Natural killer cell (primary cell): ENCODE results near the gene CMTM6. TPM values are rescaled to one million over a fixed set of nuclear protein-coding genes. Genes with fewer than 3 reads are reported as not detected.
"Not testable (repeated sequence)": the region's sequence is repeated elsewhere in the genome, so short reads cannot be mapped to it uniquely, and the experiment has no call there.

ENCODE experiments used
- ATAC-seq, 3 donors: fragments of 150-1000 bp in 2 of 3; fragments of 200-7000 bp in 1 of 3; cut with Tn5 transposase; 1 replicate in 1 of 3; 2 replicates in 2 of 3; pipeline ENCODE4 v1.10.0; 2021; ENCODE audit warnings: mild to moderate bottlenecking in 2 of 3, moderate library complexity in 2 of 3
- DNase-seq, 2 donors: peaks; one replicate each; pipeline versions ENCODE4 v3.0.0 to v3.0.0-alpha.2; 2013 to 2021; ENCODE audit warnings: mixed read lengths in 1 of 2
- H3K27ac ChIP-seq: one replicate; pipeline ENCODE4 v1.5.1; 2013; ENCODE audit warnings: mild to moderate bottlenecking, low read length
- H3K27me3 ChIP-seq: one replicate; pipeline ENCODE4 v1.6.1; 2013; ENCODE audit warnings: low read length; ENCODE audit not compliant: control insufficient read depth, insufficient read depth
- H3K36me3 ChIP-seq: one replicate; pipeline ENCODE4 v1.6.1; 2013; ENCODE audit warnings: low read length; ENCODE audit not compliant: control insufficient read depth, insufficient read depth
- H3K4me1 ChIP-seq: one replicate; pipeline ENCODE4 v1.6.1; 2013; ENCODE audit warnings: low read length; ENCODE audit not compliant: control insufficient read depth, insufficient read depth
- H3K4me3 ChIP-seq: one replicate; pipeline ENCODE4 v1.5.1; 2013; ENCODE audit warnings: low read length
- H3K9me3 ChIP-seq: one replicate; pipeline ENCODE4 v1.6.1; 2013; ENCODE audit warnings: low read length; ENCODE audit not compliant: control insufficient read depth, insufficient read depth
- H3K27ac Mint-ChIP-seq, 2 donors: one replicate each; pipeline ENCODE4 v1.8.0; 2022; ENCODE audit warnings: mild to moderate bottlenecking in 2 of 2, mixed read lengths in 2 of 2, moderate library complexity in 1 of 2
- H3K27me3 Mint-ChIP-seq, 2 donors: one replicate each; pipeline ENCODE4 v1.8.0; 2022; ENCODE audit warnings: low read depth in 2 of 2, mixed read lengths in 2 of 2
- H3K36me3 Mint-ChIP-seq: one replicate; pipeline ENCODE4 v1.8.0; 2022; ENCODE audit warnings: mixed read lengths
- H3K4me1 Mint-ChIP-seq, 2 donors: one replicate each; pipeline ENCODE4 v1.8.0; 2022; ENCODE audit warnings: mixed read lengths in 2 of 2
- H3K4me3 Mint-ChIP-seq: one replicate; pipeline ENCODE4 v1.8.0; 2022; ENCODE audit warnings: mild to moderate bottlenecking, moderate library complexity, mixed read lengths
- H3K9me3 Mint-ChIP-seq, 2 donors: one replicate each; pipeline ENCODE4 v1.8.0; 2022; ENCODE audit warnings: mixed read lengths in 2 of 2
- WGBS: methylation state at CpG from one replicate; pipeline ENCODE4 v1.1.7; 2013; ENCODE audit warnings: missing lambda C conversion rate; ENCODE audit not compliant: insufficient coverage; 5-methylcytosine and 5-hydroxymethylcytosine counted together
- intact Hi-C: fragments of 100-400 bp; cut with micrococcal nuclease; formaldehyde crosslinking; loops from one replicate; pipeline ENCODE4 v1.14.2; 2022
- total RNA-seq, 4 donors: library from RNA; stranded (reverse); fragments of 120-200 nt in 1 of 4; gene quantifications; one replicate each; pipeline versions ENCODE4 v1.2.3 to v1.2.4, GENCODE V29; 2013 to 2022
- TF ChIP-seq, protein P1 (sequence below): fragments of 200-600 bp; IDR thresholded peaks from one replicate; pipeline ENCODE4 v1.8.0; 2022; ENCODE audit warnings: antibody characterized with exemption

The CMTM6 gene
- total RNA-seq, 3 donors from 2014 or later (not counting 1 experiment from before 2014, with no cell fraction given), result 57.4 to 63.6 (median 59.5) TPM

DNA sequence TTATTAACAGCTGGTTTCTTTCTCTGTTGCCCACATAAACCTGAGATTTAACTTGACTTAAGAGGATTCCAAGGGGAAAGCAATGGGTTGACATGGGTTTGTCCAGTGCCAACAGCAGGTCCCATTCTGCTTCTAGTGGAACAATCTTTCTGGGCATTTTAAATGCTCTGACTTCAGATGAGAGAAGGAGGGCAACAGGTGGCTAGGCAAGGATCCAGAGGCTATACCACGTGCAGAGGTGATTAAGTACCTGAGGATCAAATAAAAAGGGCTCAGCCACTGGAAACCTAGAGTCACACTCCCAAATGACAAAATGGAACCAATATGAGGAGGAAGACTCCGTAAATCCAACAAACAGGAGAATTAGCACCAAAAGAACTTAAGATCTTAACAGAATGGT lies 28.5 kb downstream of the CMTM6 start:
- no peak overlapping the region for H3K27ac ChIP-seq
- Mint-ChIP-seq H3K36me3 (no peaks in the 10 kb centered on the region), H3K27ac (no peak overlapping the region), H3K27me3 (no peaks in the 10 kb centered on the region), H3K9me3 (no peaks in the 10 kb centered on the region), H3K4me3 (no peak overlapping the region), H3K4me1 (peaks cover 0 to 14% of the 10 kb centered on the region in 2 donors)
- no peaks in the 10 kb centered on the region for H3K4me1 ChIP-seq
- H3K4me3 ChIP-seq, result no peak overlapping the region
- intact Hi-C loops, result no loop called here
- 100% methylated on average over 1 of the region's 2 CpGs for WGBS
- H3K9me3 ChIP-seq, result no peaks in the 10 kb centered on the region
- no peak for DNase-seq
- H3K27me3 ChIP-seq, result no peaks in the 10 kb centered on the region
- ATAC-seq, result no peak
- peaks cover 9% of the 10 kb centered on the region for H3K36me3 ChIP-seq
- TF ChIP-seq, protein P1, sequence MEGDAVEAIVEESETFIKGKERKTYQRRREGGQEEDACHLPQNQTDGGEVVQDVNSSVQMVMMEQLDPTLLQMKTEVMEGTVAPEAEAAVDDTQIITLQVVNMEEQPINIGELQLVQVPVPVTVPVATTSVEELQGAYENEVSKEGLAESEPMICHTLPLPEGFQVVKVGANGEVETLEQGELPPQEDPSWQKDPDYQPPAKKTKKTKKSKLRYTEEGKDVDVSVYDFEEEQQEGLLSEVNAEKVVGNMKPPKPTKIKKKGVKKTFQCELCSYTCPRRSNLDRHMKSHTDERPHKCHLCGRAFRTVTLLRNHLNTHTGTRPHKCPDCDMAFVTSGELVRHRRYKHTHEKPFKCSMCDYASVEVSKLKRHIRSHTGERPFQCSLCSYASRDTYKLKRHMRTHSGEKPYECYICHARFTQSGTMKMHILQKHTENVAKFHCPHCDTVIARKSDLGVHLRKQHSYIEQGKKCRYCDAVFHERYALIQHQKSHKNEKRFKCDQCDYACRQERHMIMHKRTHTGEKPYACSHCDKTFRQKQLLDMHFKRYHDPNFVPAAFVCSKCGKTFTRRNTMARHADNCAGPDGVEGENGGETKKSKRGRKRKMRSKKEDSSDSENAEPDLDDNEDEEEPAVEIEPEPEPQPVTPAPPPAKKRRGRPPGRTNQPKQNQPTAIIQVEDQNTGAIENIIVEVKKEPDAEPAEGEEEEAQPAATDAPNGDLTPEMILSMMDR, result no peak

DNA sequence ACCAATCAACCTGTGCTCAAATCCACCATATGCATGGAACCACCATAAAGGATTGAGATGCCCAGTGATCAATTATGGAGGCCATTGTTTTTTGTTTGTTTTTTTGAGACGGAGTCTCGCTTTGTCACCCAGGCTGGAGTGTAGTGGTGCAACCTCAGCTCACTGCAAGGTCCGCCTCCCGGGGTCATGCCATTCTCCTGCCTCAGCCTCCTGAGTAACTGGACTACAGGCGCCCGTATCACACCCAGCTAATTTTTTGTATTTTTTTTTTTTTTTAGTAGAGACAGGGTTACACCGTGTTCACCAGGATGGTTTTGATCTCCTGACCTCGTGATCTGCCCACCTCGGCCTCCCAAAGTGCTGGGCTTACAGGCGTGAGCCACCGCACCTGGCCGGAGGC lies 30.5 kb downstream of the CMTM6 start:
- H3K36me3 Mint-ChIP-seq, intact Hi-C loops: not testable (repeated sequence)

DNA sequence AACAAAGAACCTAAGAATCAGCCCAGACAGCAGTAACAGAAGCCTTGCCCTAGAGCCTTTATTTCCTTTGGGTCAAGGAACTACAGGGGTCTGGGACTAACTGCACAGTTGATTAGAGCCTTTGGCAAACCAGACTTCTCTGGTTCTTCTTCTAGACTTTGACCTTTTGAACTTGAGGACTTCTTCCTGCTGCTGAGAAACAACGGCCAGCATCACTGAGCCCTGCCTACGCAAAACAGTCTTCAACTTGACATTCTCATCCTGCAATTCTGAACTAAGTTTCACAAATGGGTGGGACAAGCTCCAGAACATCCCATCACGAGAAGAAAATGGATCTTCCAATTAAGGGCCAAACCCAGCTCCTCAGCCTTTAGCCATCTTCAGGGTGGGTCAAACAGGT lies 31.4 kb downstream of the CMTM6 start:
- no peak overlapping the region for H3K4me3 Mint-ChIP-seq
- no peaks in the 10 kb centered on the region for H3K36me3 Mint-ChIP-seq
- H3K9me3 Mint-ChIP-seq, result no peaks in the 10 kb centered on the region
- no peaks in the 10 kb centered on the region for H3K27me3 Mint-ChIP-seq
- no peak overlapping the region for H3K27ac Mint-ChIP-seq
- TF ChIP-seq, protein P1, result no peak
- ATAC-seq (no peak), DNase-seq (no peak)
- Histone ChIP-seq H3K36me3 (peaks cover 6% of the 10 kb centered on the region), H3K9me3 (no peaks in the 10 kb centered on the region), H3K4me3 (no peak overlapping the region), H3K27me3 (no peaks in the 10 kb centered on the region), H3K4me1 (peaks cover 6% of the 10 kb centered on the region), H3K27ac (no peak overlapping the region)
- intact Hi-C loops, result no loop called here
- peaks cover 0 to 7% of the 10 kb centered on the region in 2 donors for H3K4me1 Mint-ChIP-seq
- WGBS, result 86% methylated on average over 3 of the region's 3 CpGs

More for the DNA sequence above, 30.5 kb downstream of the CMTM6 start:
- not testable (repeated sequence) for H3K9me3 Mint-ChIP-seq, H3K36me3 ChIP-seq, ATAC-seq, H3K9me3 ChIP-seq, DNase-seq, H3K27ac Mint-ChIP-seq, H3K27me3 Mint-ChIP-seq, H3K27ac ChIP-seq, H3K4me3 ChIP-seq, H3K27me3 ChIP-seq, H3K4me1 ChIP-seq, H3K4me3 Mint-ChIP-seq
- WGBS, result 94% methylated on average over 12 of the region's 12 CpGs
- peaks cover 0 to 16% of the 10 kb centered on the region in 2 donors for H3K4me1 Mint-ChIP-seq

DNA sequence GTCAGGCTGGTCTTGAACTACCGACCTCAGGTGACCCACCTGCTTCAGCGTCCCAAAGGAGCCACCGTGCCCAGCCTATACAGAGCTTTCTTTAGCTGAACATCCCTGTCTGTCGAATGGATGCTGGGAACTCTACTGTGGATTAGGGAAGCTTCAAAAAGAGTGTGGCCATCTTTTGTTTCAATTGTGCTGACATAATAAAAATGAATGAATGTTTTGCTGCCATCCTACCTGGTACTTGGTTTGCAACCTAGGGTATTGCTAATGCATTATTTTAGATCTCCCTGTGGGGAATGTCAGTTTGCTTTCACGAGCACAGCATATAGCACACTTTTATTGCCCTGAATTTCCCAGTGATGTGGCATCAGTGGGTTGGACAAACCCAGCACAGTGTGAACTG lies 32.3 kb downstream of the CMTM6 start:
- no peak overlapping the region for H3K27ac Mint-ChIP-seq
- no peak overlapping the region for H3K27ac ChIP-seq

More for the DNA sequence above, 32.3 kb downstream of the CMTM6 start:
- no peak overlapping the region for H3K4me3 ChIP-seq
- DNase-seq (no peak), ATAC-seq (no peak)
- peaks cover 6% of the 10 kb centered on the region for H3K36me3 ChIP-seq
- H3K4me1 Mint-ChIP-seq, result peaks cover 0 to 5% of the 10 kb centered on the region in 2 donors
- H3K9me3 Mint-ChIP-seq, result no peaks in the 10 kb centered on the region
- no peaks in the 10 kb centered on the region for H3K9me3 ChIP-seq
- H3K36me3 Mint-ChIP-seq, result no peaks in the 10 kb centered on the region
- TF ChIP-seq, protein P1, result no peak
- no peak overlapping the region for H3K4me3 Mint-ChIP-seq
- peaks cover 6% of the 10 kb centered on the region for H3K4me1 ChIP-seq
- H3K27me3 Mint-ChIP-seq, result no peaks in the 10 kb centered on the region
- H3K27me3 ChIP-seq, result no peaks in the 10 kb centered on the region
- 90% methylated on average over 5 of the region's 5 CpGs for WGBS
- intact Hi-C loops, result no loop called here
